Fibroblast of skin of right quadriceps (primary cell): ENCODE data around the gene PON2.

Experiments used
- DNase-seq: peaks from one replicate; pipeline ENCODE4 v3.0.0-alpha.2; 2013

PON2 gene

GRCh38 chr7:95441042-95441823 lies 6.4 kb upstream of the PON2 start:
- DNase-seq, result no peak

- DNase-seq, result no peak
Measured at GRCh38 chr7:95440394-95441038, 5.7 kb upstream of the PON2 start.

- DNase-seq, result no peak
Measured at GRCh38 chr7:95436407-95436806, 1.6 kb upstream of the PON2 start.

- no peak for DNase-seq
Measured at GRCh38 chr7:95435422-95435780, 573 bp upstream of the PON2 start.

DNA sequence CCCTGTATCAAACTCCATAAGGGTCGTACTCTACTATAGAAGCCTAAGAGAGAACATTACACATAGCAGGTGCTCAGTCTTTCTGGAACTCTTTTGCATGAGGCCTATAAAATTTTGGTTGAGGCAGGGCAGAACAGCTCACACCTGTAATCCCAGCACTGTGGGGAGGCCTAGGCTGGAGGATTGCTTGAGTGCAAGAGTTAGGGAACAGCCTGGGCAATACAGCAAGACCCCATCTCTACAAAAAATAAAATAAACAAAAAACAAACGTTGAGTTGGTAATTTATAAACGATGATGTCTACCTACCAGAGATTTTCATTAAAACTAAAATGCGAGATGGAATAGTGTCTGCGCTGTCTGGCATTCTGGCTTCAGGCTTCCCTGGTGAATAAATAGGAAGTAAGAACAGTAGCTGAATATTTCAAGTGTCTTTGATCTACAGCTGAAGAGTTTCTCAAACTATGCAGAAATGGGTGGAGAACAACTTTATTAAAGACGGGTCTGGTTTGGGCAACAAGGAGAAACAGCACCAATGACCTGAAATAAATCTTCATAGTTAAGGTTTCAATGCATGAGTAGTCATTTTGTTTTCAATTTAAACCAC lies 774 bp downstream of the PON2 start:
- no peak for DNase-seq

DNA sequence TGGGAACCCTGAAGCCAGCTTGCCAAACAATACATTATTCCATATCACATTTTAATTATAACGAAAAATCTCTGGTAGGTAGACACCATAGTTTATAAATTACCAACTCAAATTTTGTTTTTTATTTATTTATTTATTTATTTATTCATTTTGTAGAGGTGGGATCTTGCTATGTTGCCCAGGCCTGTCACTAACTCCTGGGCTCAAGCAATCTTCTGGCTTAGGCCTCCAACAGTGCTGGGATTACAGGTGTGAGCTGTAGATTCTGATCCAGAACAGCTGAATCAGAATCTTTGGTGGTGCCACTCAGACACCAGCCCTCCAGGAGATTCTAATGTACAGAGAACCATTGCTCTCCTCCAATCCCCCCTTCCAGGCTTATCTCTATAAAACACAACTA lies 1.7 kb downstream of the PON2 start:
- no peak for DNase-seq

DNA sequence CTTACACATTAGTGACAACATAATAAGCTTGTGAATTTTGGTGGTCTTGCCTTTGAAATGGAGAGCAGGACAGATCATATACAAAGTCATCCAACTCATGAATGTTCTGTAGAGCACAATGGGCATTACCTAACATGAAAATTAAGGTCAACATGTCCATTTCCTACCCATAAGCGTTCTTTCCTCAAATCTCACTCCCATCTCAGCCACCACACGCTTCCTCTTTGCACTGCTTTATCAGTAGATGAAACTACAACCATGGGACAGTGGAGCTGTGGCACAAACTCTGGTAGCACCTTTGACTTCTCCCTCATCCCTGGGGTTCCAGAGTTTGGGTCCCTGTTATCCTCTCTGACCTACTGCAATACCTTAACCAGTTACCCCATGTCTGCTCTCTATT lies 2.2 kb downstream of the PON2 start:
- no peak for DNase-seq

- DNase-seq, result peak; percentile 14
Measured at GRCh38 chr7:95430864-95431263, 4.0 kb downstream of the PON2 start.

DNA sequence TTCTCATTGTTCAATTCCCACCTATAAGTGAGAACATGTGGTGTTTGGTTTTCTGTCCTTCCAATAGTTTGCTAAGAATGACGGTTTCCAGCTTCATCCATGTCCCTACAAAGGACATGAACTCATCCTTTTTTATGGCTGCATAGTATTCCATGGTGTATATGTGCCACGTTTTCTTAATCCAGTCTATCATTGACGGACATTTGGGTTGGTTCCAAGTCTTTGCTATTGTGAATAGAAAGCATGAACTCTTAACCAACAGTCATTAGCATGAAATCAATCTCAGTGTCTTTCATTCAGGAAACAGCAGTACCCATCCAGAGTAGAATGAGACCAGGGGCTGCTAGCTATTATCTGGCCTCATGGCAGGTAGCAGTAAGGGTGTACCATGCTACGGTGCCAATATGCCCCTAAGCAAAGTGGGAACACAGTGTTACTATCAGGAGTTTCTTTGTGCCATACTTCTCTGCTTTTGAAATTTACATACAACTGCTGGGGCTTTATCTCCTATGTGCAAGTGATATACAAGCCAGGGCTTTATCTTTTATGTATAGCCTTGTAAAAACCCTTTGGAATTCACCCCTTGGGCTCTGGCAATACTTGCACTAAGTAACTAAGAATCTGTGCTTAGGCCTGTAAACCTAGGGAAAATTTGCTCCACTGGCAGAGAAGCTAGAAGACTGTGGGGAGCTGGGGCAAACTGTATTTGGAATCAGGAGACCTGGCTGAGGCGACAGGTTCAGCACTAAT lies 5.4 kb downstream of the PON2 start:
- no peak for DNase-seq

- DNase-seq, result no peak
Measured at GRCh38 chr7:95427914-95428516, 6.8 kb downstream of the PON2 start.

GRCh38 chr7:95427166-95427565 lies 7.7 kb downstream of the PON2 start:
- no peak for DNase-seq

GRCh38 chr7:95425694-95426093 lies 9.1 kb downstream of the PON2 start:
- DNase-seq, result no peak

- peak; percentile 26 for DNase-seq
Measured at GRCh38 chr7:95424716-95425115, 10.1 kb downstream of the PON2 start.

GRCh38 chr7:95421847-95422444 lies 12.9 kb downstream of the PON2 start:
- DNase-seq, result no peak

DNA sequence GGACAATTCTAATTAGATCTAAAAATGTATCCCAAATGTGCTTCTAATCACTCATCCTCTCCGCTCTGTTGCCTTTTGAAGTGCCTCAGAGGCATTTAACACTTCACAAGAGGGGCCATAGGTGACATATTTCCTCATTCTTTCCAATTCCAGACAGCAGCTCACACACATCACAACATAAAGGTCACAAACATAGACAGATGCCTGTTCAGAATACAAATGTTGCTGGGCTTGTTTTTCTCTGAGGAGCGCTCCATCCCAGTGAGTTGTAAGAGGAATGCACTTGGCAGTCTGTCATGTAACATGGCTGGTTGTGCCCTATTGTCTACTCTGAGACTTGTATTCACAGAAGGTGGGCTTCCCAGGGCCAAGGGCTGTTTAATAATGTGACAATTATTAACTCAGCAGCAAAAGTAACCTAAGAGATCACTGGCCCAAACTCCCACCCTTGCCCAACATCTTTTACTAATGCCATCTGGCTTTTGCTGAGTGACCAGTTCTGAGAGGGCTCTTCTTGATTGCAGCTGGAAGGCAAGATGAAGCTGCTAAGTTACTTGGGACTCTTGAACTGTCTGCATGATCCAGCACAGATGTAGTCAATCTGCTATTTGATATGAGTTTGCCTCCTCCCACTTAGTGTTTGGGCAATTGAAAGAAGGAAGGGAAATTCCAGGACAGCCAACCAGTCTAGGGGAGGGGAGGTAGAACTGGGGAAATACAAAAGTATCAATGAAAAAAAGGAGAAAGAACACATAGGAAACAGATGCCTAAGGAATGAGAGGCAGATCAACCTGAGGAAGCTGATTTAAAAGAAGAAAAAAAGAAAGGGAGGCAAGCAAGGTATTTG lies 13.6 kb downstream of the PON2 start:
- DNase-seq, result peak; percentile 34

DNA sequence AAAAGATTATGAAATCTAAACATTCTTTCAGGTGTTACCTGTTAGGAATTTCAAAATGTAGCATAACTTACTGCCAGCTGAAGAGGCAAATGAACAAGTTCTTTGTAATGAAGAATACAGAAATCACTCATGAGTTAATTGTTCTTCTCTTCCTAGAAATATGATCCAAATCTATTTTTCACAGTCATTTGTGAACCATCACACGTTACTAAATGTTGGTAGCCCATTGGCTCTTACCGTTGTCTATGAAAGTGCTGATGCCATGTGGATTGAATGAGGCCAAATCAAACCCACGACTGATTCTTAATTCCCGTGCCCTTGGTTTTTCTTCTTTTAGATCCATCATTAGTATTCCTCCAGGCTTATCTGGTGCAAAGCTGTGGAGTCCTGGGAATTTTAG lies 22.8 kb downstream of the PON2 start:
- DNase-seq, result no peak

DNA sequence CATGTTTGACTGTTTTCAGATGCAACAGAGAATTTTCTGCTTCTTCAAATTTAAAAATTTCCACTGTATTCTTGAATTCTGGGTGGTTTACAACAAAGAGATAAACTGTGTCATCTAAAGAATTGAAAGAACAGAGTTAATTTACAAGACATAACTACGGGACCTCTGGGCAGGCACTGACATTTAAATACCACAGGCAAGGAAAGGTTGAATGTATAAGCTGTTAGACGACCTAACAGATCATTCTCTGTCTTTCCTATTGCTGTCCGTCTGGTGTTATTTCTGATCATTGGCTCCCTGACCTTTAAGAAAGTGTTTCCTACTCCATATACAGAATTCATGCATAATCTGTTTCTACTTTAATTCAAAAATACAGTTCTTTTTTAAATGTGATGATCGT lies 23.2 kb downstream of the PON2 start:
- DNase-seq, result no peak

DNA sequence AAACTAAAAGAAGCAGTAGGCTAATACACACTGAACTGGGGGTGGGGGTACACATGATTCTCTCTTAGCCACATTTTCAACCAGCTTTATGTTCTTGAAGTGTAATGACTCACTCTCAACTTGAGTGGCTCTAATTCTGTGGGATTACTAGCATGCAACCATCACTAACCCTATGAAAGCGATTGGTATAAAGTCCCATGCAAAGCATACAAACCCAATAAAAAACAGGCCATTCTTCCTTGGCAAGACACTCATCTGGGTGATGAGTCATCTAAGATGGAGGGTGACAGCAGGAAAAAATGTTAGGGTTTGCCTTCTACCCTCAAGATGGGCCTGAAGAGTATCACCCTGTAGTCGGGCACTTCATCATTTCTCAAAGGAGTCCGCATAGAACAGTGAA lies 23.8 kb downstream of the PON2 start:
- peak; percentile 42 for DNase-seq

GRCh38 chr7:95407751-95408150 lies 27.1 kb downstream of the PON2 start:
- DNase-seq, result no peak

DNA sequence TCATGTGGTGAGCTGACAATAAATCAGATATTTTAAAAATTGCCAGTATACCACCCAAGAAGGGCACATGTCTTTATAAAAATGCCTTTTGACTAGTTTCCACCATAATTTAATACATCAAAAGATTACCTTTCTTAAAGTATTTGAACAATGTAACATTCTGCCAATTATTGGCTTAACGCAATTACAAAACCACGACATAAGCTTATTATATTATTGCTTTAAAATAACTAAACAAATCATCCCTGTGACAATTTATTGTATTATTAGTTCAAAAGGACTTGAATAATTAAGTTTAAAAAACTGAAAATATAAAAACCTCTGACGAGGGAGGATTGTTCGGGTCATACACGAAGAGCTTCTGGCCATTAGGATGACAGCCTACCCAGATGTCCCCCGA lies 29.0 kb downstream of the PON2 start:
- no peak for DNase-seq

DNA sequence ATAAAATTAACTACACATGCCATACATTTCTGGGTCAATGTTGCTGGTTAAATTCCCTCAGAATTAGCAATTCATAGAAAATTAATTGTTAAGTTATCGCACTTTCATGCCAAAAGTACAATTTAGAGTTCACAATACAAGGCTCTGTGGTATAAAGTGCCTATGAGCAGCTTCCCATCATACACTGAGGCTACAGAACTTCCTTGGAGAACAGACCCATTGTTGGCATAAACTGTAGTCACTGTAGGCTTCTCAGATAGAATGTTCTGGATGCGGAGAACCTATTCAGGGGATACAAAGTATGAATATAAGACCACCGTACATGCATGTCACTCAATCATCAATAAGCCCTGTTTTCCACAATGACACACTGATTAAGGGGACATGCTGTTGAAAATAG lies 29.6 kb downstream of the PON2 start:
- no peak for DNase-seq

- no peak for DNase-seq
Measured at GRCh38 chr7:95404316-95404865, 30.4 kb downstream of the PON2 start.
